NCI-H2081 treated with DMSO at 0.1 percent for 48 hours (cell line): ENCODE measurements around the gene ACSS1.

Experiments
- DNase-seq: peaks from one replicate; lab custom pipeline; 2025; lab: John Stamatoyannopoulos, UW

The ACSS1 gene

GRCh38 chr20:24971376-24972101 is 86.4 kb downstream of the ACSS1 start:
- no peak for DNase-seq

- no peak for DNase-seq
Measured at GRCh38 chr20:24970754-24971153, 87.2 kb downstream of the ACSS1 start.

DNA sequence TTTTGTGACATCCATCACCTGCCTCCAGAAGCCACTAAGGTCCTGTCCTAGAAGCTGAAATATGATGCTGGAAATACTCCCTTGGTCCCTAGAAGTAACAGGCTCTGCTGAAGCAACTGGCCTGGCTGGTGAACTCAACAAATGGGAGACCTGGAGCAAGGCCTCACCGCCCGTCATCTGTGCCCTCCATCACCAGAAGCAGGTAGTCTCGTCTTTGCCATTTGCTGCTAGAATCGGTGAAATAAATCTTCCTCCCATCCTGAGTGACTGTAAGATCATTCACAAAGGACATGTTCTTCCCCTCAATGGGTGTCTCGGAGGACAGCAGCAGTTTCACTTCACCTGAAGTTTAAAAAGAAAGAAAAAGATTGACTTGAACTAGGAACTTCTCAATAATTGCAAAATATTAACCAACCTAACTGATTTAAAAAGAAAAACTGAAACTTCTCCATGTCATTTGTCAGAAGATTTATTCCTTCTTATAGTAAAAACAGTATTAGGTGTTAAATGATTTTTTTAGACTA is 87.8 kb downstream of the ACSS1 start:
- DNase-seq = no peak

DNA sequence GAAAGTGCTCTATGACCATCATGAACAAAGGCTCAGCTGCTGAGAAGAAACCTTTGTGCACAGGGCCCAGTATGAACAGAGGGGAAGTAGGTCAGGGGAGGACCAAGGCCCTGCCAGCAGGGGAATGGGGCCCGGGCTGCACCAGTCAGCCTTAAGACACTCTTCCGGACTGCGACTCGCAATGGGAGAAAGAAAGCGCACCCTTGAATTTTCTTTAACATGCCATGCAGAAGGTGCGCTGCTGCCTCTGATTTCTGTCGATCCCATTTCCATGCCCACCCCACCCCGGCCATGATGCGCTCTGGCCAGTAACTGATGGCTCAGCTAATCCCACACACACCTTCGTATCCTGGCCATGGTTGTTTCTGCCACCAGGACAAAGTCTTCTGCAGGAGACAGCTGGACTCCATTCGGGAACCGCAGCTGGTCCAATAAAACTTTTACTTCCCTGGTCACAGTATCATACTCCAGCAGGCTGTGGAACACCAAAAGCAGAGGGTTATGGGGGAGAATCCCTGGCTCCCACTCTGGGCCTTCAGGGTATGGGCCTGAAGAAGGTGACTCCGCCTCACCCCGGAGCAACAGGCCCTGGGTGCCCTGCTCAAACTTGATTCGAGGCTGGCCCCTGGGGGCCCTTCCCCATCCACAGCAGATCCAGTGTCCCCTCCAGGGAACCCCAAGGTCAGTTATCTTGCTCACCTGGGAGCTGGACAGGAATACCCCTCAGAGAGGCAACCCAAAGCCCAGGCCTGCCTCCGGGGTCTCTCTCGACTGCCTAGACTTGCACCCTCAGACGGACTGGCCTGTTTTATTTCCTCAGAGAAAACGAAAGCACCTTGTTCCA is 88.5 kb downstream of the ACSS1 start:
- no peak for DNase-seq

- no peak for DNase-seq
Measured at GRCh38 chr20:24968278-24968800, 89.6 kb downstream of the ACSS1 start.

- DNase-seq = no peak
Measured at GRCh38 chr20:24966317-24967012, 91.5 kb downstream of the ACSS1 start.

DNA sequence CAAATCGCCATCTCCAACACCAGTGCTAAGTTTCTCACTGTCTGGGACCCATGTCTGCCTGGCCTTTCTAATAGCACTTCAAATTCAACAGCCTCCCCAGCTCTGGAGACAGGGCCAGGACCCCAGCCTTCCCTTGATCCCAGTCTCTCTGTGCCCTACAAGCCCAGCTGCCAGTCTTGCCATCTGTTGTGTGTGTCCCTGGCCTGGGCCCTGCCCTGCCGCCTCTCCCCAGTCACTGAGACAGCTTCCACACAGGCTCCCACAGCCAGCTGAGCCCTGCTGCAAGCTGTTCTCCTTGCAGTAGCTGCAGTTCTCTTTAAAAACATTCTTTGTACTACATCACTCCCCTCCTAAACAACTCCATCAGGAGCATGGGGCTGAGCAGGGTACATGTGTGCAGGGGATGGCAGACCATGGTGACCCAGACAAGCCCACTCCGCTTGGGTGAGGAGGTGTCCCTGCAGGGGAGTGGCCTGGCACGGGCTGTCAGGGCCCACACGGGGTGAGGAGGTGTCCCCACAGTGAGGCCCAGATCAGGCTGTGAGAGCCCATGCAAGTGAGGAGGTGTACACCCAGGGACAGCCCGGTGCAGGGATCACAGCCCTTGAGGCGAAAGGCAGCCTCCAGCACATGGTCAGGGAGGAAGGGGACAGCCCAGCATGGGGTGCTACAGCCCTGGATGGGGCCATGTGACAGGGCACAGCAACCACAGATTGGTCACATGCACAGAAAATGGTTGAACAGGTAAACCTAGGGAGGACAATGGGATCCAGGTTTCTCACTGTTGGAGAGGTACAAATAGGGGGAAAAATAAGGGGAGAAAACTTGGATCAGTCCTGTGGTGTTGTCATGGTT is 92.6 kb downstream of the ACSS1 start:
- DNase-seq = no peak

DNA sequence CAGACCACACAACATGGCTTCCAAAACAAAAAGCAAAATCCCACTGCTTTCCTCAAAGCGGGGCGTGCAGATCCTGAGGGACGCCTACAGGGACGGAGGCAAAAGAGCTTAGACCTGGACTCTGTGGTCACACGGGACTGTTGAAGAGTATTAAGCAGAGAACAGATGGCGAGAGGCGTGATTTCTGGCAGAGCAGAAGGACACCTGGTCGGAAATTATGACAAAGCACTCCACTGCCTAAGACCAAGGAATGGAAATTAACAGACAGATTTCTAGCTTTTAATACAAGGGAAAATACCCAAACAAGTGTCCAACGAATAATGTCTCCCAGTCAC is 93.5 kb downstream of the ACSS1 start:
- no peak for DNase-seq

DNA sequence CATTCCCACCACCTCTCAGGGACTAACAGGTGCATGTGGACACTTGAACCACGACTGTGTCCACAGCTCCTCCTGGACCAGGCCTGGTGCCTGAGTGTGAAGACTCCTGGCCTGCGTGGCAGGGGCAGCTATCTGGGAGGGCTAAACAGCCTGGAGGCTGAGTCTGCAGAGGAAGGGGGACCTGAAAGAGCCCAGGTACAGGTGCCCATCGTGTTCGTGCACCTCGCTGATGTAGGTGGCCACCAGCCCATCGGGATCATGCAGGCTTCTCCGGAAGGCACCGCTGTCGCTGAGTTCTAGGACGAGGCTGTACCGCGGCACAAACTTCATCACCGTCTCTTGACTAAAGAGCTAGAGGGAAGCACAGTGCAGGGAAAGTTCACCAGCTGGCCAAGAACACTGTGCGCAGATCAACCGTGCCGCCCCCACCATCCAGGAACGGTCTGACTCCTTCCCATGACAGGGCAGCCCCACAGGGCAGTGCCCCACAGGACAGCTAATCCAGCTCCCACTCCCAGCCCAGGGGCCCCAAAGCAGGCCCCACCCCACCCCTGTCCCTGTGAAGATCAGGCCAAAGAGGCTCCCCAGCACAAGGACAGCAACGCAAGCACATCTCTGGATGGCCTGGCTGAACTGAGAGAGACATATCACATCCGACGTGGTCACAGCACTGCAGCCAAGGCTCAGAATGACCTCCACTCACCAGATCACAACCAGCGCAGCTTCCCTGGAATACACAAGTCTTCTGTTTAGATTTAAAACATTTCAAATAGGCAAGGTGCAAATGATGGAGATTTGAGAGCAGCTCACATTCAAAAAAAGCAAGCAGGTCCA is 94.0 kb downstream of the ACSS1 start:
- DNase-seq = no peak

DNA sequence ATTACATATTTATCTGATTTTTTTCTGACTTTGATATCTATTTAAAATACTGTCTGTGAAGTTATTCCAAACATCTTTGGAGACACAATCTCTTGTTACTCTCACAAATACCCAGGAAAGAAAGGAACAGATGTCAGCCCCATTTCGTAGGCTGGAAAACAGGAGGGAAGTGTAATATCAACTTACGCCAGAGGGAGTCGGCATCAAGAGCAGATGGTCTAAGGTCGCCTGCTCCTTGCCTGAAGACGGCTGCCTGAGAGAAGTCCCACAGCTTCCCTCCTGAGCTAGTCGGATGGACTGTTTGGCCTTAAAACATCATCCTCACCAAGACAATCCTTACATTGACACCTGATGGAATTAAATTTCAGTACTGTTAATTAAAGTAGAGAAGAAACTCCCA is 95.4 kb downstream of the ACSS1 start:
- no peak for DNase-seq

DNA sequence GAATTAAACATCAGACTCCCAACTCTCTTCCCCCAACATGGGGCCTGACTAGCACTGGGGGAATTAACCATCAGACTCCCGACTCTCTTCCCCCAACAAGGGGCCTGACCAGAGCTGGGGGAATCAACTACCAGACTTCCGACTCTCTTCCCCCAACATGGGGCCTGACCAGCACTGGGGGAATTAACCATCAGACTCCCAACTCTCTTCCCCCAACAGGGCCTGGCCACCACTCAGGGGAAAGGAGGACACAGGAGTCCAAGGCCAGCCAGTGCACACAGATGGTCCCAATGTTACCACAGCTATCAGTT is 95.8 kb downstream of the ACSS1 start:
- no peak for DNase-seq

DNA sequence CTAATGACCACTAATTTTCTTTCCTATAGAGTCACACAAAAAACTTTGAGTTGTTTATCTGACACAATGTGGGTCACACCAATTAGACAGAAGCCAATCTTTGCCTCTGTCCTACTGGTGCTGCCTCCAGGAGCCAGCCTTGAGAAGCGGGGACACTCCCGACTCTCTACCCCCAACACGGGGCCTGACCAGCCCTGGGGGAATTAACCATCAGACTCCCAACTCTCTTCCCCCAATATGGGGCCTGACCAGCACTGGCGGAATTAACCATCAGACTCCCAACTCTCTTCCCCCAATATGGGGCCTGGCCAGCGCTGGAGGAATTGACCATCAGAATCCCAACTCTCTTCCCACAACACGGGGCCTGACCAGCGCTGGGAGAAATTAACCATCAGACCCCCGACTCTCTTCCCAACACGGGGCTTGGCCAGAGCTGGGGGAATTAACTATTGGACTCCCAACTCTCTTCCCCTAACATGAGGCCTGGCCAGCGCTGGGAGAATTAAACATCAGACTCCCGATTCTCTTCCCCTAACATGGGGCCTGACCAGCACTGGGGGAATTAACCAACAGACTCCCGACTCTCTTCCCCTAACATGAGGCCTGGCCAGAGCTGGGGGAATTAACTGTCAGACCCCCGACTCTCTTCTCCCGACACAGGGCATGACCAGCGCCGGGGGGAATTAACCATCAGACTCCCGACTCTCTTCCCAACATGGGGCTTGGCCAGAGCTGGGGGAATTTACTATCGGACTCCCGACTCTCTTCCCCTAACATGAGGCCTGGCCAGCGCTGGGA is 96.4 kb downstream of the ACSS1 start:
- no peak for DNase-seq

- DNase-seq = no peak
Measured at GRCh38 chr20:24960861-24961260, 97.1 kb downstream of the ACSS1 start.

- no peak for DNase-seq
Measured at GRCh38 chr20:24960302-24960801, 97.6 kb downstream of the ACSS1 start.

DNA sequence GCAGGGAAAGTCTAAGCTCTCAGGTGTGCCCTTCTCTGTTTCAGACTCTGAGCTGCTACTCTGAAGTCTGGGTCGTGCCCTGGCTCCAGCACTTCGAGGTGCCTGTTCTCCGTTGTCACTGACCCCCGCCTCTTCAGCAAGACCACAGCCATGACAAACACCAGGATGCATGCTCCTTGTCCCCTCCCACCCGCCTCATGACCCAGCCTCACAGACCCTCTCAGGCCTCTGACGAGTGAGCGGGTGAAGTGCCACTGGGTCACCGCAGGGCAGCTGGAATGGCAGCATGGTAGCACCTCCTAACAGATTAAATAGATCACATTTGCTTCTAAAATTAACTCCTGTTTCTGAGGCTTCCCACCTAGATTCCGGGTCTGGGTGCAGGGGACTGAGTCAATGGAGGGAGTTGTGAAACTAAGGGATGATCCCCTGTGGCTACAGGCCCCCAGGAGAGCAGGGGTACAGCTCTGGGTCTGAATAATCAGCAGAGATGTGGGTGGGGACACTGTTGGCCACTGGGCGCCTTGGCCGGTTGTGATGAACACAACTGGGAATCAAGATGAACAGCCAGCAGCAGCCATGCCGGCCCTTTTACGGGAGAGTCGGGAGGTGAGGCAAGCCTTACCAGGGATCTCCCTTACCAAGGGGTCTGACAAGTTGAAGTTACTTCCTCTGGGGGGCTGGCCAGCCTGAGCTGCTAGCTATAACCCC is 98.2 kb downstream of the ACSS1 start:
- DNase-seq = no peak

GRCh38 chr20:24958506-24959385 is 99.2 kb downstream of the ACSS1 start:
- DNase-seq = no peak

DNA sequence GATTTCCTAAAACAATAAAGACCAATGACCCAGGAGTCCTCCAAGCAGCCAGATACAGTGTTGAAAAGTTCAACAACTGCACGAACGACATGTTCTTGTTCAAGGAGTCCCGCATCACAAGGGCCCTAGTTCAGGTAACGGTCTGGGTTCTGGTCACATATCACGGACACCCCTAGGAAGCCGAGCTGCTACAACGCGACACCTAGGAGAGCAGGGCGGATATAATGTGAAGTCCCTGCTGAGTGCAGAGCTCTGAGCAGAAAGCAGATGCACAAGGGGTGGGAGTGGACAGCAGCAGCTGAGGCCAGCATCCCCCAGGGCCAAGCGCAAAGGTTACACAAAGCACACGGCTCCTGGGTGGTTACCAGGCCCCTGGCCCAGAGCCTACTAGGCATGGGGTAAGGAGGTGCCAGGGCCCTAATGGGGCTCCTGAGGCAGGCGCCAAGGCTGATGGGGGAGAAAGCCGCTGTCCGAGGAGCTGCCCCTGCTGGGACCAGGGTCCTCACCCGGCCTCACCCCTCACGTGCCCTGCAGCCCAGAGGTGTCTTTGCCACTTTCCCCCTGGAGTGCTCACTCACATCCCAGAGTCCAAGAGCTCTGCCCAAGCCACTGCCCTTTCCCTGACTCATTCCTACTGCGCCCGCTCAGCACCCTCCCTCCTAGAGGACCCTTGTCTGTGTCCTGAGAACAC is 100.5 kb downstream of the ACSS1 start:
- no peak for DNase-seq
